Thymus (tissue), 14 donors: Measurements from ENCODE around the gene FUNDC2. TPM values are rescaled to one million over a fixed set of nuclear protein-coding genes. Genes with fewer than 3 reads are reported as not detected.

Experiments used
- DNase-seq, 9 donors: peaks; one replicate each; pipeline ENCODE4 v3.0.0-alpha.2; 2013; ENCODE audit warnings: low spot score in 9 of 9, low read depth in 6 of 9, missing footprints in 1 of 9
- H3K27ac ChIP-seq, 2 donors: one replicate each; pipeline ENCODE4 v1.5.1; 2013; ENCODE audit warnings: control low read depth in 1 of 2, low read depth in 1 of 2, low read length in 1 of 2, mild to moderate bottlenecking in 1 of 2, moderate library complexity in 1 of 2
- H3K27me3 ChIP-seq, 2 donors: one replicate each; pipeline ENCODE4 v1.5.1; 2013; ENCODE audit warnings: low read length in 1 of 2; ENCODE audit not compliant: control insufficient read depth in 2 of 2, insufficient read depth in 1 of 2
- H3K36me3 ChIP-seq, 2 donors: one replicate each; pipeline ENCODE4 v1.5.1; 2013; ENCODE audit warnings: low read length in 1 of 2, mild to moderate bottlenecking in 1 of 2, moderate library complexity in 1 of 2; ENCODE audit not compliant: control insufficient read depth in 2 of 2, insufficient read depth in 2 of 2
- H3K4me1 ChIP-seq, 2 donors: one replicate each; pipeline ENCODE4 v1.5.1; 2013; ENCODE audit warnings: low read length in 2 of 2; ENCODE audit not compliant: control insufficient read depth in 2 of 2, insufficient read depth in 2 of 2
- H3K4me3 ChIP-seq, 2 donors: one replicate each; pipeline ENCODE4 v1.5.1; 2013; ENCODE audit warnings: low read length in 2 of 2, control low read depth in 1 of 2, mild to moderate bottlenecking in 1 of 2
- H3K9me3 ChIP-seq, 2 donors: one replicate each; pipeline ENCODE4 v1.5.1; 2013; ENCODE audit warnings: low read length in 1 of 2, mild to moderate bottlenecking in 1 of 2; ENCODE audit not compliant: control insufficient read depth in 2 of 2, insufficient read depth in 1 of 2
- WGBS: extraction: QIAGEN DNeasy Blood & Tissue Kit; methylation state at CpG from one replicate; pipeline ENCODE4 v1.1.7; 2013; 5-methylcytosine and 5-hydroxymethylcytosine counted together
- long read RNA-seq, 10 donors: transcript quantifications; one replicate each; lab custom pipeline, GENCODE V29; 2026
- polyA plus RNA-seq: library from polyadenylated mRNA; stranded (reverse); fragments of 200-250 nt; gene quantifications from one replicate; pipeline ENCODE4 v1.2.3, GENCODE V29; 2013
- total RNA-seq: library from RNA; stranded (reverse); fragments of 120-200 nt; gene quantifications from one replicate; pipeline ENCODE4 v1.2.4, GENCODE V29; 2013
- donor health status: healthy.

FUNDC2 gene
- 122 TPM for total RNA-seq
- polyA plus RNA-seq: 107 TPM
- long read RNA-seq, donor 1, full-length matches to known transcripts: 3 of 3 reads
- long read RNA-seq, donor 1, partial matches to known transcripts: 0 of 3 reads
- long read RNA-seq, donor 1, other reads (novel, unspliced or antisense): 0 of 3 reads
- long read RNA-seq, donor 2, full-length matches to known transcripts: 76 of 150 reads
- long read RNA-seq, donor 2, partial matches to known transcripts: 74 of 150 reads
- long read RNA-seq, donor 2, other reads (novel, unspliced or antisense): 0 of 150 reads
- long read RNA-seq, donor 3, full-length matches to known transcripts: 89 of 101 reads
- long read RNA-seq, donor 3, partial matches to known transcripts: 12 of 101 reads
- long read RNA-seq, donor 3, other reads (novel, unspliced or antisense): 0 of 101 reads
- long read RNA-seq, donor 4, full-length matches to known transcripts: 16 of 16 reads
- long read RNA-seq, donor 4, partial matches to known transcripts: 0 of 16 reads
- long read RNA-seq, donor 4, other reads (novel, unspliced or antisense): 0 of 16 reads
- long read RNA-seq, donor 5, full-length matches to known transcripts: 81 of 118 reads
- long read RNA-seq, donor 5, partial matches to known transcripts: 37 of 118 reads
- long read RNA-seq, donor 5, other reads (novel, unspliced or antisense): 0 of 118 reads
- long read RNA-seq, donor 6, full-length matches to known transcripts: 35 of 35 reads
- long read RNA-seq, donor 6, partial matches to known transcripts: 0 of 35 reads
- long read RNA-seq, donor 6, other reads (novel, unspliced or antisense): 0 of 35 reads
- long read RNA-seq, donor 7, full-length matches to known transcripts: 53 of 70 reads
- long read RNA-seq, donor 7, partial matches to known transcripts: 17 of 70 reads
- long read RNA-seq, donor 7, other reads (novel, unspliced or antisense): 0 of 70 reads
- long read RNA-seq, donor 8, full-length matches to known transcripts: 18 of 18 reads
- long read RNA-seq, donor 8, partial matches to known transcripts: 0 of 18 reads
- long read RNA-seq, donor 8, other reads (novel, unspliced or antisense): 0 of 18 reads
- long read RNA-seq, donor 9, full-length matches to known transcripts: 47 of 60 reads
- long read RNA-seq, donor 9, partial matches to known transcripts: 13 of 60 reads
- long read RNA-seq, donor 9, other reads (novel, unspliced or antisense): 0 of 60 reads
- long read RNA-seq, donor 10, full-length matches to known transcripts: 36 of 42 reads
- long read RNA-seq, donor 10, partial matches to known transcripts: 6 of 42 reads
- long read RNA-seq, donor 10, other reads (novel, unspliced or antisense): 0 of 42 reads

GRCh38 chrX:155026727-155027508 is at the start of gene FUNDC2:
Gene FUNDC2 (plus strand): TSS chrX:155026844. CDS start chrX:155026939, 95 bp downstream.
- peak within 1 kb of the TSS; percentile 90 to 93 for H3K27ac ChIP-seq
- no peaks in the 10 kb centered on the region for H3K9me3 ChIP-seq
- H3K4me1 ChIP-seq: peaks cover 0 to 5% of the 10 kb centered on the region in 2 donors
- WGBS: under 1% methylated on average over 82 of the region's 82 CpGs
- H3K27me3 ChIP-seq: no peaks in the 10 kb centered on the region
- H3K4me3 ChIP-seq: peak within 1 kb of the TSS; percentile 61 to 70
- DNase-seq: peak; percentile 66 to 96 (median 86)
- no peaks in the 10 kb centered on the region for H3K36me3 ChIP-seq

GRCh38 chrX:154979629-154980028 is 47.0 kb upstream of the FUNDC2 start:
- no peak overlapping the region for H3K27ac ChIP-seq
- H3K4me1 ChIP-seq: no peaks in the 10 kb centered on the region
- WGBS: 97% methylated on average over 4 of the region's 4 CpGs
- H3K9me3 ChIP-seq: no peaks in the 10 kb centered on the region
- H3K27me3 ChIP-seq: no peaks in the 10 kb centered on the region
- no peak overlapping the region for H3K4me3 ChIP-seq
- H3K36me3 ChIP-seq: no peaks in the 10 kb centered on the region
- DNase-seq: no peak

DNA sequence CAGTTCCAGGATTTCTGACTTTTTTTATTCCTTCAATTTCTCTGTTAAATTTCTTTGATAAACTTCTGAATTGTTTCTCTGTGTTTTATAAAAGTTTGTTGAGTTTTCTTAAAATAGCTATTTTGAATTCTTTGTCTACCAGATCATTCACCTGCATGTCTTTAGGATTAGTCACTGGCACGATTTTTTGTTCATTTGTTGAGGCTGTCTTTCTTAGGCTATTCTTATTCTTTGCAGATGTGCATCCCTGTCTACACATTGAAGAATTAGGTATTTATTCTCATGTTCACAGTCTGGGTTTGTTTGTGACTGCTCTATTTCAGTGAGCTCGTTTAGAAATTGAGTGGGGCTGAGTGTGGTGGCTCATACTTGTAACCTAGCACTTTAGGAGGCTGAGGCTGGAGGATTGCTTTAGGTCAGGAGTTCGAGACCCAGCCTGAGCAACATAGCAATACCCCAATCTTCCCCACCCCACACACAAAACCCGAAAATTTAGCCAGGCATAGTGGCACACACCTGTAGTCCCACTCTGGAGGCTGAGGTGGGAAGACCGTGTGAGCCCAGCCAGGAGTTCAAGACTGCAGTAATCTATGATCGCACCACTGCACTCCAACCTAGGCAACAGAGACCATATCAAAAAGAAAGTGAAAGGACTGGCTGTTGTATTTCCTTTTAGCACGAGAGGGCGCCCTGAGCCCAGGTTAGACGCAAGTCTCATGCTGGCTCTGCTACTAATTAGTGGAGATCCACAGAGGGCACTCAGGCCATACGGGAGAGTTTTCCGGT is 46.1 kb upstream of the FUNDC2 start:
- peak; percentile 27 to 86 (median 59) for DNase-seq
- Histone ChIP-seq H3K27me3 (no peaks in the 10 kb centered on the region), H3K4me3 (peak overlapping the region in 1 of 2 donors; percentile 14), H3K9me3 (no peaks in the 10 kb centered on the region), H3K4me1 (no peaks in the 10 kb centered on the region), H3K27ac (no peak overlapping the region), H3K36me3 (no peaks in the 10 kb centered on the region)
- 20% methylated on average over 11 of the region's 11 CpGs for WGBS

GRCh38 chrX:154981116-154981411 is 45.6 kb upstream of the FUNDC2 start:
- no peak for DNase-seq
- H3K4me3 ChIP-seq: peak overlapping the region in 1 of 2 donors; percentile 14
- 27% methylated on average over 6 of the region's 6 CpGs for WGBS

DNA sequence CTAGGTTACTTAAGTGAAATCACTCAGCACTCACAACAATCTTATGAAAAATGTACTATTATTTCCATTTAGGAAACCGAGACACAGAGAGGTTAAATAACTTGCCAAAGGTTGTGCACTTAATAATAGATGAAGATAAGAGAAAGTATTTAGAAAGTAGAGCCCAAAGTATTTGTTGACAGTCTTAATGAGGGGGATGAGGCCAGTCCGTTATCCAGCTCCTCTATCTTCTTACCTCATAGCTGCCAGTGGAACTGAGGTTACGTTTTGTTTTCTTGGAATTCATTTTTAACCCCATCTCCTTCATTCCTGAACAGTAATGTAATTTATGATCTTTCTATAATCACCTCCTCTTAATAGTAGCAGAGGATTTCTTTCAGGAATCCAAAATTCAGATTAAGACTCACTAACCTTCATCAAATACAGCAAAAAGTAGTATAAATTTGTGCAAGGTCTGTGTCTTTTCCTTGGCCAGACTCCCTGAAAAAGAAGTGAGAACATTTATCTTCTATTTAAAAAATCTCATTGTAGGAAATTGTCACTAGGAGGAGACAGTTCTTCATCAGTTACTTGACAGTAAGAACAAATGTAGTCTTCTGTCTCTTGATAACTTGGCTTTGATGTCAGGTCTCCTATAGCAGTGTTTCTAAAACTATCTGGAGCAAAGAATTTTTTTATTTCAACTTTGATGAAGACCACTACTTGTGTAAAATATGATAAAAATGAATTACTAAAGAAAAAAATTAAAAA is 39.6 kb upstream of the FUNDC2 start:
- Histone ChIP-seq H3K36me3 (no peaks in the 10 kb centered on the region), H3K9me3 (no peaks in the 10 kb centered on the region), H3K27me3 (no peaks in the 10 kb centered on the region), H3K4me1 (no peaks in the 10 kb centered on the region), H3K4me3 (no peak overlapping the region), H3K27ac (no peak overlapping the region)
- WGBS: 90% methylated on average over 3 of the region's 3 CpGs
- peak in 1 of 9 donors; percentile 26 for DNase-seq

More at GRCh38 chrX:154981116-154981411, 45.6 kb upstream of the FUNDC2 start:
- no peaks in the 10 kb centered on the region for H3K27me3 ChIP-seq
- H3K9me3 ChIP-seq: no peaks in the 10 kb centered on the region
- no peaks in the 10 kb centered on the region for H3K4me1 ChIP-seq
- H3K36me3 ChIP-seq: no peaks in the 10 kb centered on the region
- H3K27ac ChIP-seq: no peak overlapping the region

GRCh38 chrX:154987940-154988339 is 38.7 kb upstream of the FUNDC2 start:
- Histone ChIP-seq H3K4me3 (no peak overlapping the region), H3K9me3 (no peaks in the 10 kb centered on the region), H3K4me1 (no peaks in the 10 kb centered on the region), H3K36me3 (no peaks in the 10 kb centered on the region), H3K27me3 (no peaks in the 10 kb centered on the region), H3K27ac (no peak overlapping the region)
- DNase-seq: no peak
- 100% methylated on average over 3 of the region's 3 CpGs for WGBS

DNA sequence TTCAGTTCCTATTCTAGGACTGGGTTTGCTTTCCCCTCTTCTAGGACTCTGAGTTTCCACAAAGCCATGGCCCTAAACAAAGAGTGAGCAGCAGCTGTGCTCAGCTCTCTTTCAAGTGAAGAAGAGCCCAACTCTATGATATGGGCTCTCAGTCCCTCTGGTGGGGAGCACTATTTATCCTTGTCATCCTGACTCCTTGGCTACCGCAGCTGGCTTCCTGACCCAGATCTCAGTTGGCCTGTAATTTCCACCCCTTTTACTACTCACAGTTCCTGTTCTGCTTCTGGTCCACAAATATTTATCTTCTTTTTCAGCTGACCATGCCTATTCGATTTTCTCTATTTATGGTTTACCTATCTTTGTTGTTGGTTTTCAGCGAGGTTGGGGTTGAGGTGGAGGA is 37.9 kb upstream of the FUNDC2 start:
- DNase-seq: no peak
- Histone ChIP-seq H3K27me3 (no peaks in the 10 kb centered on the region), H3K27ac (no peak overlapping the region), H3K9me3 (no peaks in the 10 kb centered on the region), H3K36me3 (no peaks in the 10 kb centered on the region), H3K4me3 (no peak overlapping the region), H3K4me1 (no peaks in the 10 kb centered on the region)
- WGBS: 97% methylated on average over 3 of the region's 3 CpGs
